Right ventricle myocardium superior (tissue), 1 donor: Measurements from ENCODE around the gene VPS35. TPM values are rescaled to one million over a fixed set of nuclear protein-coding genes. Genes with fewer than 3 reads are reported as not detected.
"Not testable (repeated sequence)": the region's sequence is repeated elsewhere in the genome, so short reads cannot be mapped to it uniquely, and the experiment has no call there.

ENCODE experiments used
- ATAC-seq: fragments of 200-7000 bp; cut with Tn5 transposase; one replicate; pipeline ENCODE4 v1.9.1; 2020; ENCODE audit warnings: mild to moderate bottlenecking; ENCODE audit not compliant: poor library complexity
- DNase-seq: peaks from one replicate; pipeline ENCODE4 v3.0.0-alpha.2; 2020
- intact Hi-C: fragments of 100-400 bp; cut with DNase I; formaldehyde crosslinking; loops from one replicate; pipeline ENCODE4 v1.11.2; 2022
- total RNA-seq: library from RNA; stranded (reverse); fragmentation: NEBNext Ultra II Directional; extraction: Animal tissue kit (Norgen Biotek cat#: 25700); gene quantifications from one replicate; pipeline ENCODE4 v1.2.1, GENCODE V29; 2021
- donor health status: DM: no; HTN: yes; CAD: no; lungs with severe emphysema.

The VPS35 gene
- total RNA-seq, 1 donor from 2014 or later, result 89.0 TPM

DNA sequence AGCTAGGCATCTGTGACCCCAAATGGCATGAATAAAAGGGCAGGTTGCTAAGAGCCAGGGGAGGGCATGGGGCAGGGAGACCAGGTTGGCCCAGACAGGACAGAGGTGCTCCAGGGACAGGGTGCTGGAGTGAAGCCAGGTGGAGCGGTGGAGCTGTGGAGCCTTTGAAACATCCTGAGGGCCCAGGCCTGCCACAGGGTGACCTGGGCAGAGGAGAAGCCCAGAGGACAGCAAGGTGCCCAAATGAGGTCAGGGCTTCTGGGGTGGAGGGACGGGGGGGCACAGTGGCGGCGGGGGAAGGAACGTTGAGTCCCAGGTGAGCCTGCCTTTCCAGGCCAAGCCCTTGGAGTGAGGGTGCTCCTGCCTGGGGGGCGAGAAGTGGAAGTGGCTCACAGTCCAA, 65.3 kb downstream of the VPS35 start:
- intact Hi-C loops, DNase-seq: not testable (repeated sequence)
- peak; percentile 67 for ATAC-seq

DNA sequence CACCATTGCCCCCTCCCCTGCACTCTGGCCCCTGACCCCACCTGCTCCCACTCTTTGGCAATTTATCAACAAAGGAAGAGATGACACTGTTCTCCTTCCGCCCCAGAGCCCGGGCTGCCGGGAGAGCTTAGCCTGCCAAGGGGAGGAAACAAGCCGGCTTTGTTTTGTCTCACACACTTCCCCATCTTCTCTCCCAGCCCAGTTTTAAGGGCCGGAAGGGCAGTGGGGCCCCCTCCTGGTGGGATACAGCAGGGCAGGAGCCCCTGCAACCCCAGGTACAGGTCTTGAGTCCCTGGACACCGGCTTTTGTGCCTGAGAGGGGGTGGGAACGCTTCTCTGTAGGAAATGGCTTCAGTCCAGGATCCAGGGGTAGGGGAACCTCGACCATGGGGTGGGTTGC, 65.7 kb downstream of the VPS35 start:
- peak; percentile 69 for ATAC-seq
- intact Hi-C loops, DNase-seq: not testable (repeated sequence)

DNA sequence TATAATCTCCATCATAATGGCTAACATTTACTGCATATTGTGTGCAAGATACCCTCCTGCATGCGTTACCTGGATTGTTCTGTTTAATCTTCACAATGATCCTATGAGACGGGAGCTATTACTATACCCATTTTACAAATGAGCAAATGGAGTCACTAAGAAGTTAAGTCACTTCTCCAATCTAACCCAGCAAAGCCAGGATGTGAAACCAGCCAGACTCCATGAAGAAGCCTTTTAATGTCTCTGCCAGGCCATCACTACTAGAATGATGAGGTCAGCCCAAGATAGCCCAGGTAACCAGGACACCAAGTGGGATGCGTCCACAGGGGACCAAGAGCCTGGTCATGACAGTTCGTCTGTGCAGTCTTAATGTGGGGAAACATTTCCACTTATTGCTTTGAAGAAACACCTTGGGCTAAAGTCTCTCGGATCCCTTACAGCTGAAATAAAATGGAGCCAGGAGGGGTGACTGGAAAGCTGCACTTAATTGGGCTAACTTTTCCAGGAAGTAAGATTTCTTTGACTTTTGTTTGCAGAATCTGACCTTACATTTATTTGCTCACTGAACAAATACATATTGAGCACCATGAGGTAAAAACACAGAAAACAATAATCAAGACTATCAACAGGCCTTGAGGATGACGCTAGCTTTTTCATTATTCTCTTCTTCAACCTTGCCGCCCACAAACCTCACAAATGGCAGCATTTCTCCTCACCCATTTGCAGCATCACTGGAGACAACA, 66.9 kb downstream of the VPS35 start:
- ATAC-seq (no peak), DNase-seq (no peak)
- intact Hi-C loops, result no loop called here

DNA sequence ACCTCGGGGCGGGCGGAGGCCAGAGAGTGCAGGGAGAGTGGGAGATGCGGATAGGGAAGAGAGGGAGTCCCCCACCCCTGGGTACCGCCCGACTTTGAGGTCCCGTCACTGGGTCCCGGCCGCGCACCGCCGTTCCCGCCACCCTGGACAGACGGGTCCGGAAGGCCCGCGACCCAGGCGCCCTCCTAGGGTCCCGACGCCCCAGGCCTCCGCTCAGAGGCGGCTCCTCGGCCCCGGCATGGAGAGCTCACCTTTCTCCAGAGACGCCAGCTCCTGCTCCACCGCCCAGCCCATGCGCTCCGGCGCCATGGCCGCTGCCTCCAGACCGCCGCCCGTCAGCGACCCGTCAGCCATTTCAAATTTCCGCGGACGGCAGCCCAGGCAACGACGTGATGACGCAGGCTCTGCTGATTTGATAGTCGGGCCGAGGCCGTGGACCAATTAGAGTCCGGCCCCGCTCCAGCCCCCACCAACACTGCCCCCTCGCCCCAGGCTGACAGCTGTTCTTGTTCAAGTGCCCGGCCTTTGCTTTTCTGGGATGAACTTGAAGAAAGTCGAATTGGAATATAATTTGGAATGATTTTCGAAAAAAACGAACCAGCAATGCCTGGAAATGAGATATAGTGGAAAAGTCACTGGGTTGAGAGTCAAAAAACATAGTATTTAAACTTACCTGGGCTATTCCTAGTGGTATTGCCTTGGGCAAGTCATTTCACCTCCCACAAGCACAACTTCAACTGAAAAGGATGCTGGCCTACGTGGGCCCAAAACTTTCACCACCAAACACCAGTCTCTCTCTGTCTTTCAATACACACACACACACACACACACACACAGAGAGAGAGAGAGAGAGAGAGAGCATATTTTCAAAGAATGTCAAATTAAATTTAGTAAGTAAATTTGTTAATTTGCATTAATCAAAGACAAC, 67.7 kb downstream of the VPS35 start, which contains the start of gene SHCBP1:
SHCBP1 (minus strand) TSS at position 374 of the 928 bp plus-strand sequence; CDS start at position 354, 20 bp downstream.
- peak; percentile 89 for ATAC-seq
- peak; percentile 89 for DNase-seq
- intact Hi-C loops, result no loop called here

DNA sequence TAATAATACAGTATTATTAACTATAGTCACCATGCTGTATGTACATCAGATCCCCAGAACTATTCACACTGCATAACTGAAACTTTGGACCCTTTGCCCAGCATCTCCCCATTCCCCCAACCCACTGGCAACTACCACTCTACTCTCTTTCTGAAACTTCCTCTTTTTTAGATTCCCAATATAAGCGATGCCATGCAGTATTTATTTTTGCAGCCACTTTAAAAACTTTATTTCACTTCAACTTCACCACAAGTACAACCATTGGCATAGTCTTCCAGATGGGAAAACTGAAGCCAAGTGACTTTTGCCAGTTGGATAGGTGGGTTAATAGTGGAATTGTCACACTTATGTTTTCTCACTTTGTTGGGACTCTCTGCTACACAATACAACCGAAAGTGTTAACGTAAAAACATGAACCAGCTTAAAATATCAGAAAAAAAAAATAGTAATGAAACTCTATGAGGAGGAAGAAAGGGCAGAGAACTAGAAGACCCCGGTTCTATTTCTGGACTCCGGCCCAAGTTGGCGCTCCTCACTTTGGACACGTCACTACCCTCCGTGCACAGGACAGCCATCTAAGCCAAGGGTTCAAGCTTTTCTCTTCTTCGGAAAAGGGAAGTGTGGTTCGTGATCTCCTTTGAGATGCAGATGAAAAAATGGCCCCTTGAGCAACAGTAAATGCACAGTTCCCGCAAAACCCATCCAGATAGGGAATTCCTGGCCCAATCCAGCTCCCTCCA, 68.5 kb downstream of the VPS35 start:
- intact Hi-C loops, result no loop called here
- ATAC-seq (no peak), DNase-seq (no peak)

DNA sequence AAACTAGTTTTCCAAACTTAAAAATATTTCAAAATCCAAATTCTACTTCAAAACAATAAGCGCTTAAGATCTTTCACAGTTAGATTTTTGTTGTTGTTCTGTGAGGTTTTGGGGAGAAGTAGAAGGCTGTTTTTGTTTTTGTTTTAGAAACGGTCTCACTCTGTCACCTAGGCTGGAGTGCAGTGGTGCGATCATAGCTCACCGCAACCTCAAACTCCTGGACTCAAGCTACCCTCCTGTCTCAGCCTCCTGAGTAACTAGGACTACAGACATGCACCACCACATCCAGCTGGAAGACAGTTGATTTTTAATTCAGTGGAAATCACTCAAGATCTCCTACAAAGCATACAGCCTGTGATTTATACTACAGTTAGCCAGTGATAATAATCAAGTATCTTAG, 70.5 kb downstream of the VPS35 start:
- no peak for DNase-seq
- intact Hi-C loops, result no loop called here
- no peak for ATAC-seq

DNA sequence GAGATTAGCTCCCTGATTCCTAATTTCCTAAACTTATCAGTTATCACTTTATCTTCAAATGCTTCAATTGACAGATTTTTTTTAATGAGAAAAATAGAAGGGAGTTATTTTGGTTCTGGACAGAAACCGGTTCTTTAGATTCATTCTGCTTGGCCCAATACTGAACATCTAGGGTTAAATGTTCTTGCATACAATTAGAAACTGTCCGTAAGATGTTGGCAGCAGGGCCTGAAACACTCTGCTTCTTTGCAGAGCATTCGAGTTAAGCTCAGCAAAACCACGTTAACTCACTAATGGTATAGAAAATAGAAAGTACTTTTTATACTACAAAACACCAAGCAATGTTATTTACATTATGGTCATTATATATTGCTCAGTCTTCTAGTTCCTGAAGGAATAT, 75.0 kb downstream of the VPS35 start:
- intact Hi-C loops, result no loop called here
- DNase-seq (no peak), ATAC-seq (no peak)

DNA sequence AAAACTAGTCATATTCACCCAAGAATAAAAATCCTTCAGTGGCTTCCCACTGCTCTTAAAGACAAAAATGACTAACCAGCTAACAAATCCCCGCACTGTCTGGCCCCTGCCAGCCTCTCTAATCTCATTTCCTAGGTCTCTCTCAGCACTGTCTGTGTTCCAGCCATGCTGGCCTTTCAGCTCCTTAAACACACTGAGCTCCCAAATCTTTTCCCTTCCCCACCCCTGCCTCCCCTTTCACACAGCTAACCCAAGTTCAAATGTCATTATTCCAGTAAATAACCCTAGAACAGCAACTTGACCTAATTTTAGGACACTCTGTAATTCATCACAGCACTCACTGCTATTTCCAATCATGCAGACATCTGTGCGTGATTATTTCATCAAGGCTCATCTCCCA, 75.6 kb downstream of the VPS35 start:
- ATAC-seq, result no peak
- no peak for DNase-seq
- intact Hi-C loops, result no loop called here

DNA sequence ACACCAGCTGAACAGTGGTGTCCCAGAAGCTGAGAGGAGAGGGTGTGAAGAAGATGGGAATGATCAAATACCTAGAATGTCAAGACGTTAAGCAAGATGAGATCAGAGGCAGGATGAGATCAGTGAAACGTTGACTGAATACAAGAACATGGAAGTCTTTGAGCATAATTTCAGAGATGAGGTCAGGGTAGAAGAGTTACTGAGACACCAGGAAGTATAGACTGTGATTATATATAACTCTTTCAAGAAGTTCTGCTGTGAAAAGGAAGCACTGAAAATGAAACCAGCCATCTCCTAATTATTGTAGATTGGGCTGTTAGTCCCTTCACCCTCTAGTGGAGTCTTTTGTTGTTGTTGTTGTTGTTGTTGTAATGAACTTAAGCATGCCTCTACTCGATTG, 76.9 kb downstream of the VPS35 start:
- ATAC-seq, result no peak
- DNase-seq, result no peak
- intact Hi-C loops, result no loop called here

DNA sequence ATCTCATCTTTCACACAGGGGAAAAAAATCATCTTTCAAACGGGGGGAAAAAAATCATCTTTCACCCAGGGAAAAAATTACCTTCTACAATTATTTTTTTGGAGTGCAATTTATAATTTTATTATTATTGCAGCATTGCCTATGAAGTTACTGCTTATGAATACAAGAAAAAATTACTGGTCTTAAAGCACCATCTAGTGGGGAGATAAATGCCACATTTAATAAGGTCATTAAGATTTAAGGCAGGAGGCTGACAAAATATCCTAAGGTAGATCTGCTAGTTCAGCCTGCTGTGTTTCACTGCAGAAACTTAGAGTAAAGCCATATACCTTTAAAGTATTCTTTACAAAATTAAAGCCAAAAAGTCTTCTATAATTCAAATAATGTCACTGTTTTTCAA, 81.4 kb downstream of the VPS35 start:
- intact Hi-C loops, result loop anchor here (10.0 kb wide), 1 partner anchor 53 kb away; no protein-coding TSS in a partner anchor
- DNase-seq (no peak), ATAC-seq (no peak)

DNA sequence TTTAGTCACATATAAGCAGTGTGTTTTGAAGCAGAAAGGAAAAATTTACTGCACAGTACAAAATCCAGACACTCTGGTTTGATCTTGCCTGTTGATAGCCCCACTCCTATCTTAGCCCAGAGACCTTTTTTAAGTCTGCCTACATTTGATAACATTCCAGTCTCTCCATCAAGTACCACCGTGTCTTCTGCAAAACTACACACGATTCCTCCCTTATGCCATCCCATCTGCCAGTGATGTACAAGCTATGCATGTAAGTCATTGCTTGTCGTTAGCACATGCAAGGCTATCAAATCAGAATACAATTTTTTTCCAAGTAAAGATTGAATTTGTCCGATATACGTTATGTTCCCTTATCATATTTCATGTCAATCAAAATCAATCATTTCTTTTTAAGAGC, 82.7 kb downstream of the VPS35 start:
- intact Hi-C loops, result loop anchor here (10.0 kb wide), 1 partner anchor 51 kb away; no protein-coding TSS in a partner anchor
- ATAC-seq (no peak), DNase-seq (no peak)

Other genes with a start within 250 kb of the VPS35 start
- 0.70 TPM for gene SHCBP1, start 67.8 kb downstream of the VPS35 start, total RNA-seq
- 1.9 TPM for gene ORC6, start 481 bp upstream of the VPS35 start, total RNA-seq
- gene MYLK3, start 59.2 kb upstream of the VPS35 start, total RNA-seq, result 304 TPM
- 12.9 TPM for gene C16orf87, start 142.0 kb upstream of the VPS35 start, total RNA-seq
- gene GPT2, start 195.2 kb upstream of the VPS35 start, total RNA-seq, result 22.9 TPM